VCaP (cell line): Measurements from ENCODE around the gene MYO1D.

Source experiments
- H3K27ac ChIP-seq: fragments of 450-650 bp; 2 replicates; pipeline ENCODE4 v1.5.1; 2017
- CTCF ChIP-seq: fragments of 450-650 bp; conservative IDR thresholded peaks from 2 replicates; pipeline ENCODE4 v1.5.1; 2017; ENCODE audit warnings: mild to moderate bottlenecking, moderate library complexity

Gene MYO1D

GRCh38 chr17:32492648-32493289 is 384.2 kb downstream of the MYO1D start:
- TF ChIP-seq CTCF, result no peak
- no peak overlapping the region for H3K27ac ChIP-seq

- H3K27ac ChIP-seq, result peak overlapping the region; percentile 100; the same call in 1 of the 2 replicates
- TF ChIP-seq CTCF, result no peak
Measured at GRCh38 chr17:32492264-32492589, 384.7 kb downstream of the MYO1D start.

GRCh38 chr17:32491371-32492263 is 385.3 kb downstream of the MYO1D start:
- no peak for TF ChIP-seq CTCF
- H3K27ac ChIP-seq, result peak overlapping the region; percentile 100; the same call in 1 of the 2 replicates

GRCh38 chr17:32490101-32490482 is 386.8 kb downstream of the MYO1D start:
- TF ChIP-seq CTCF, result peak; percentile 43
- peak overlapping the region; percentile 100 for H3K27ac ChIP-seq

GRCh38 chr17:32489320-32490100 is 387.4 kb downstream of the MYO1D start:
- H3K27ac ChIP-seq, result peak overlapping the region; percentile 100
- TF ChIP-seq CTCF, result no peak

- TF ChIP-seq CTCF, result no peak
Measured at GRCh38 chr17:32488604-32489180, 388.2 kb downstream of the MYO1D start.

GRCh38 chr17:32488177-32488542 is 388.8 kb downstream of the MYO1D start:
- H3K27ac ChIP-seq, result peak overlapping the region; percentile 100
- TF ChIP-seq CTCF, result no peak

More at GRCh38 chr17:32488604-32489180, 388.2 kb downstream of the MYO1D start:
- peak overlapping the region; percentile 100 for H3K27ac ChIP-seq
